Activated CD8-positive, alpha-beta memory T cell treated with anti-CD3 and anti-CD28 coated beads, Interleukin-2, amount 50 U/mL, for 48 hours (primary cell): ENCODE measurements around the gene RRP1B.
A peak's percentile ranks its signal among the peaks of the same experiment; 100 is the strongest.
"Not testable (repeated sequence)": the region's sequence is repeated elsewhere in the genome, so short reads cannot be mapped to it uniquely, and the experiment has no call there.

Experiments
- DNase-seq: peaks from one replicate; pipeline ENCODE4 v3.0.0-alpha.2; 2020

Gene RRP1B, protein sequence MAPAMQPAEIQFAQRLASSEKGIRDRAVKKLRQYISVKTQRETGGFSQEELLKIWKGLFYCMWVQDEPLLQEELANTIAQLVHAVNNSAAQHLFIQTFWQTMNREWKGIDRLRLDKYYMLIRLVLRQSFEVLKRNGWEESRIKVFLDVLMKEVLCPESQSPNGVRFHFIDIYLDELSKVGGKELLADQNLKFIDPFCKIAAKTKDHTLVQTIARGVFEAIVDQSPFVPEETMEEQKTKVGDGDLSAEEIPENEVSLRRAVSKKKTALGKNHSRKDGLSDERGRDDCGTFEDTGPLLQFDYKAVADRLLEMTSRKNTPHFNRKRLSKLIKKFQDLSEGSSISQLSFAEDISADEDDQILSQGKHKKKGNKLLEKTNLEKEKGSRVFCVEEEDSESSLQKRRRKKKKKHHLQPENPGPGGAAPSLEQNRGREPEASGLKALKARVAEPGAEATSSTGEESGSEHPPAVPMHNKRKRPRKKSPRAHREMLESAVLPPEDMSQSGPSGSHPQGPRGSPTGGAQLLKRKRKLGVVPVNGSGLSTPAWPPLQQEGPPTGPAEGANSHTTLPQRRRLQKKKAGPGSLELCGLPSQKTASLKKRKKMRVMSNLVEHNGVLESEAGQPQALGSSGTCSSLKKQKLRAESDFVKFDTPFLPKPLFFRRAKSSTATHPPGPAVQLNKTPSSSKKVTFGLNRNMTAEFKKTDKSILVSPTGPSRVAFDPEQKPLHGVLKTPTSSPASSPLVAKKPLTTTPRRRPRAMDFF

DNA sequence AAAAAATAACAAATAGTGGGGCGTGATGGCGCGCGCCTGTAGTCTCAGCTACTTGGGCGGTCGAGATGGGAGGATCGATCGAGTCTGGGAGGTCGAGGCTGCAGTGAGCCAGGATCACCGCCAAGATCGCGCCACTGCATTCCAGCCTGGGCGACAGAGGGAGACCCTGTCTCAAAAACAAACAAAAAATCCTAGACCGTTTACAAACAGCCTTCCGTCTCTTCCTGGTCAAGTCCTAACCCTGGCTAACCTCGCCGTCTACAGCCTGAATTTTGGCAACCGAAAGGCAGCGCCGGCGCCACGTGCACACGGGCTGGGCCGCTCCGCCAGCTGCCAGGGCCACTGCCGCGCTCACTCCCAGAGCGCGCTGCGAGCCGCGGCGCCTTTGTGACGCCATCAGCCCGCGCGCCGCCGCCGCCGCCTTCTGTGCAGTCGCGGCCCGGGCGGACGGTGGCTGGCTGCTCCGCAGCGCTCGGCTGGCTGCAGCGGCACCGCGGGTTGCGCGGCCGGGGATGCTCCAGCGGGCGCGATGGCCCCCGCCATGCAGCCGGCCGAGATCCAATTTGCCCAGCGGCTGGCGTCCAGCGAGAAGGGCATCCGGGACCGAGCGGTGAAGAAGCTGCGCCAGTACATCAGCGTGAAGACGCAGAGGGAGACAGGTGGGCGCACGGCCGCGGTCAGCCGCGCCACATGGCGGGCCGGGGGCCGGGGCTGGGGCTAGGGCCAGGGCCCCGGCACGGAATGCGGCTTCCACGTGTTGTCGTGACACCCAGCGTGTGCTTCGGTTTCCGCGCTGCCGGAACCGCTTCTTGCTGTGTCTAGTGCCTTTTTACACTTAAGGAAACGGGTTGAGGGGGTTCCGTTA lies at the start of gene RRP1B, which contains the start of gene HSF2BP:
Gene RRP1B (plus strand): TSS at position 425 of the 865 bp plus-strand sequence. CDS start 105 bp downstream, at position 530.
Gene HSF2BP (minus strand): TSS at position 353 of the 865 bp plus-strand sequence. CDS start 1,392 bp downstream, outside the sequence.
- peak; percentile 94 for DNase-seq

DNA sequence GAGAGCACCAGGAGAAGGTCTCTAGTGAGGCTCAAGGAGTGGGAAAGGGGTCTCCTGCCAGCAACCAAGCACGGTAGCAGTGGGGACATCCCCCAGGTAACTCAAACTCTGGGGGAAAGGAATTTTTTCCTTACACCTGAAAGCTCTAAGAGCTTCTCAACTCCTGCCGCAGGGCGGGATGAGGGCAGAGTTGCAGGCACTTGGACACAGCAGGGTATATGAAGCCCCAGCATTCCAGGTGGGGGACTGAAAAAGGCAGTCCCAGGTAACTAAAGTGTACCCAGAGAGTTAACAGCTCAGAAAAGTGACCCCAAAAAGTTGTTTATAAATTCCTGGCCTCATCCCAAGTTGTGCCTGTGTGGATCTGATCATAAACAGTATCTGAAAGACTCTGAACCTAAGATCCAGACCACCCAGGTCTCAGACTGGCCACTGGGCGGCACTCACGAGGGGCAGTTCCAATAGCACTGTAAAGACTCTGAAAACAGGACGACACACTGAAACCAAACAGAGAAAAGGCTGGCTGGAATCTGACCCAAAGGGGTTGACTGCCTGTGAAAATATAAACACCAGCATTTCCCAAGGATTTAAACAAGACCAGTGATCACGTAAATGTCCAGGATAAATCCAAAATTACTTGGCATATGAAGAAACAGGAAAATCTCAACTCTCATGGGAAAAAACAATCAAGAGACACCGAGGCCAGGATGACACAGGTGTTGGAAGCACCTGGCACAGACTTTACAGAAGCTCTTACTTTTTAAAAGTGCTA lies 47.6 kb upstream of the RRP1B start:
- no peak for DNase-seq

- no peak for DNase-seq
These were observed 45.4 kb upstream of the RRP1B start for GRCh38 chr21:43613755-43614638.

- DNase-seq, result no peak
These were observed 44.5 kb upstream of the RRP1B start for GRCh38 chr21:43614839-43615238.

GRCh38 chr21:43616861-43617260 lies 42.5 kb upstream of the RRP1B start:
- not testable (repeated sequence) for DNase-seq

- no peak for DNase-seq
These were observed 40.4 kb upstream of the RRP1B start for GRCh38 chr21:43618940-43619339.

- no peak for DNase-seq
These were observed 40.0 kb upstream of the RRP1B start for GRCh38 chr21:43619344-43619743.

GRCh38 chr21:43619856-43620255 lies 39.5 kb upstream of the RRP1B start:
- no peak for DNase-seq

GRCh38 chr21:43622796-43623195 lies 36.6 kb upstream of the RRP1B start:
- DNase-seq, result no peak

GRCh38 chr21:43623588-43623987 lies 35.8 kb upstream of the RRP1B start:
- no peak for DNase-seq

DNA sequence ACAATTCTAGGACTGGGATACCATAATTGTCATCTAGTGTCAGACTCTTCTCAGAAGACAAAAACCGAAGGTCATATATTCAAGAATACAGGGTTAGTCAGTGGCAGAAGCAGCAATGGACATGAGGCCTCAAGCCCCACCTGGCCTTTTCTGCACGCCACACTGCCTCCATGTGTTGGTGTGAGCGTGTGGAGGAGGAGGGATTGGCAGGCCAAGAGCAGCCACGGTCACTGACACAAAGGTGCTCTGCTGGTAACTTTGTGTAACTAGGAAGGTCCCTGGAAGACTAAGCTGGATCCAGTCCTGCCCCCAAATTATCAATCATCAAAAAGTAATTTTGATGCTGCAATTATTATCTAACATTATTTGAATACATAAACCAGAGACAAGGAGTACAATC lies 35.0 kb upstream of the RRP1B start:
- no peak for DNase-seq

GRCh38 chr21:43626390-43626789 lies 33.0 kb upstream of the RRP1B start:
- DNase-seq, result no peak

DNA sequence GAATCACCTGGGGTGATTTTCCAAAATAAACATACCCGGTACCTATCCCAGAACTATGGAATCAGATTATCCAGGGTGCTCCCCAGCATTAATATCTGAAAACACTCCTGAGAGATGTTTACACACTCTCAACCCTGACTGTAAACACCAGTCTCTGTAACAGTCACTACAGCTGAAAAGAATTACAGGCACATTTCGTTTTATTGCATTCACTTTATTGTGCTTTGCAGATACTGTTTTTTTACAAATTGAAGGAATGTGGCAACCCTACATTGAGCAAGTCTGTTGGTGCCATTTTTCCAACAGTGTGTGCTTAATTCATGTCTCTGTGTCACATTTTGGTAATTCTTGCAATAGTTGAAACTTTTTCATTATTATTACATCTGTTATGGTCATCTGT lies 31.8 kb upstream of the RRP1B start:
- DNase-seq, result no peak

DNA sequence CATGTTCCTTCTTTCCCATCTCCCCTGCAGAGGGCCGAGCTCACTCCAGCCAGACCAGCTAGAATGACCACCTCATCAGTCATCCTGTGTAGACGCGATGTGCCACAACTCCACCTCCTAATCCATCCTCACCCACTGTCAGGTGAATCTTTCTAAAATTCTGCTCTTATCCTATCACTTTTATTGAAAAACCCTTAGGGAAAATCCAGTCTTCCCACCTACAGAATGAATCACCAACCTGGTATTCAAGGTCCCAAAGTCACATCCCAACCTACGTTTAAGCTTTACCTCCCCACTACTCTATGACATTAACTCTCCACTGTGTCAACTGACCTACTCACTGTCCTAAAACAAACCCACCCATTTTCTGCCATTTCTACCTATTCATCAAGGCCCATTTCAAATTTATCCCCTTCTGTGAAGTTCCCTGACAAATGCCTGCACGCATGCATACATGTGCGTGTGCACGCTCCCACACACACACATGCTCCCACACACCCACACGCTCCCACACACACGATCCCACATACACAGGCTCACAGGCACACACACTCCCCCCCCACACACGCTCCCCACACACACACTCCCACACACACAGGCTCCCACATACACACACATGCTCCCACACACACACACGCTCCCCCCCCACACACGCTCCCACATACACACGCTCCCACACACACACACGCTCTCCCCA lies 27.8 kb upstream of the RRP1B start:
- DNase-seq, result no peak

DNA sequence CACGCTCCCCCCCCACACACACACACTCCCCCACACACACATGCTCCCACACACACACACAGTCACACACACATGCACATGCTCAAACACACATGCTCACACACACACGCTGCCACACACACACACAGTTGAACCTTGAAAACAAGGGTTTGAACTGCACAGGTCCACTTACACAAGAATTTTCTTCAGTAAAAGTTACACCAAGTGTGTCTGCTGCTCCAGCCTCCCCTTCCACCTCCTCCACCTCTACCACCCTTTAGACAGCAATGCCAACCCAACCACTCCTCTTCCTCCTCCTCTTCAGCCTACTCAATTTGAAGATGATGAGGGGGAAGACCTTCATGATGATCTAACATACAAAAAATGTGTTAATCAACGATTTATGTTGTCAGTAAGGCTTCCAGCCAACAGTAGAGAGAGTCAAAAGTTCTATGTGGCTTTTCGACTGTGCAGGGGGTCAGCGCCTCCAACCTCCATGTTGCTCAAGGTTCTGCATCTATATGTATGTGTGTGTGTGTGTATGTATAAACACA lies 26.9 kb upstream of the RRP1B start:
- DNase-seq, result no peak

DNA sequence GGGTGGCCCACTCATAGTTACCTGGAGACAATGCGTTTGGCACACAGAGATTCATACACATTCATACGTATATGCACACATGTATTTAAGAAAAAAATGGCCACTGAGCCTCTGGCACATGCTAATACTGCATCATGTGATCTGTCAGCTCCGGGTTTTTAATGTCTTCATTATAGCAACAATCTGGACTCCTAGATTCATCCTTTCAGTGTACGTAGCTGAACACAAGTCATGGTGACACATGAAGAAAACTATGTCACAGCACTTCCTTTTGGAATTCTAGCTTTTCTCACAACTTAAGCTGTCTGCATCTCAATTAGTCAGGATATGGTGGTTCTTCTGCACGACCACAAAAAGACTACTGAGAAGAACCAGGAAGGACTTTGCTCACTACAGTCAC lies 24.7 kb upstream of the RRP1B start:
- DNase-seq, result no peak

DNA sequence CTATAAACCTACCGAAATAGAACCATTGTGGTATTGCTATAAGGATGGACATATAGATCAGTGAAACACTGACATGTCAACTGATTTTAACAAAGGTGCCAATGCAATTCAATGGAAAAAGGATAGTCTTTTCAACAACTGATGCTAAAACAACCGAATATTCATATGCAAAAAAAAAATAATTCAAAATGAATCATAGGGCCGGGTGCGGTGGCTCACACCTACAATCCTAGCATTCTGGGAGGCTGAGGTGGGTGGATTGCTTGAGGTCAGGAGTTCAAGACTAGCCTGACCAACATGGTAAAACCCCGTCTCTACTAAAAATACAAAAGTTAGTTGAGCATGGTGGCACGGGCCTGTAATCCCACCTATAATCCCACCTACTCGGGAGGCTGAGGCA lies 23.9 kb upstream of the RRP1B start:
- DNase-seq, result no peak

- no peak for DNase-seq
These were observed 21.7 kb upstream of the RRP1B start for GRCh38 chr21:43637530-43638158.

GRCh38 chr21:43639470-43640353 lies 19.6 kb upstream of the RRP1B start:
- DNase-seq, result no peak
